ENCODE results near the gene AGPAT4. TPM values are rescaled to one million over a fixed set of nuclear protein-coding genes. Genes with fewer than 3 reads are reported as not detected.

Gene AGPAT4
- total RNA-seq, 1 experiment from 2014 or later, result 15.5 TPM

DNA sequence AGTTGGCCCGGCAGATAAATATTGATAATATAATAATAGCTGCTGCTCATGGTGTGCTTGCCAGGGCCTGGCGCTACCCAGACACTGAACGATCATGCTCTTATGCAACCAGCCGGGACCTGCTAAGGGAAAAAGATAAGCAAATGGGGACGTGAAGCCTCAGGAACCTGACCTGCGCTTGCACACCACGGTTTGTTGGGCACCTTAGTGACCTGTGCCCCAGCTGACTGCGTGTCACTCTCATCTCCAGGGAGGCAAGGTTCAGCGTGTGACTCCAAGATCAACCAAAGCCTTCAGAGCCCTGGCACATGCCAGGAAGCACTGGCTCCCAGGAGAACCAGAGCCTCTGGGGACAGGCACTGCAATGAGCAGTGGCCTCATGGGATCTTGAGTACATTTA lies 111.1 kb downstream of the AGPAT4 start:
- POLR2A ChIA-PET, result no interaction called here
- intact Hi-C loops (cut with micrococcal nuclease), result loop anchor here (1.0 to 10.0 kb wide), 2 partner anchors 56 to 112 kb away; partner anchors contain the start of gene AGPAT4
- TF ChIP-seq, protein P1, sequence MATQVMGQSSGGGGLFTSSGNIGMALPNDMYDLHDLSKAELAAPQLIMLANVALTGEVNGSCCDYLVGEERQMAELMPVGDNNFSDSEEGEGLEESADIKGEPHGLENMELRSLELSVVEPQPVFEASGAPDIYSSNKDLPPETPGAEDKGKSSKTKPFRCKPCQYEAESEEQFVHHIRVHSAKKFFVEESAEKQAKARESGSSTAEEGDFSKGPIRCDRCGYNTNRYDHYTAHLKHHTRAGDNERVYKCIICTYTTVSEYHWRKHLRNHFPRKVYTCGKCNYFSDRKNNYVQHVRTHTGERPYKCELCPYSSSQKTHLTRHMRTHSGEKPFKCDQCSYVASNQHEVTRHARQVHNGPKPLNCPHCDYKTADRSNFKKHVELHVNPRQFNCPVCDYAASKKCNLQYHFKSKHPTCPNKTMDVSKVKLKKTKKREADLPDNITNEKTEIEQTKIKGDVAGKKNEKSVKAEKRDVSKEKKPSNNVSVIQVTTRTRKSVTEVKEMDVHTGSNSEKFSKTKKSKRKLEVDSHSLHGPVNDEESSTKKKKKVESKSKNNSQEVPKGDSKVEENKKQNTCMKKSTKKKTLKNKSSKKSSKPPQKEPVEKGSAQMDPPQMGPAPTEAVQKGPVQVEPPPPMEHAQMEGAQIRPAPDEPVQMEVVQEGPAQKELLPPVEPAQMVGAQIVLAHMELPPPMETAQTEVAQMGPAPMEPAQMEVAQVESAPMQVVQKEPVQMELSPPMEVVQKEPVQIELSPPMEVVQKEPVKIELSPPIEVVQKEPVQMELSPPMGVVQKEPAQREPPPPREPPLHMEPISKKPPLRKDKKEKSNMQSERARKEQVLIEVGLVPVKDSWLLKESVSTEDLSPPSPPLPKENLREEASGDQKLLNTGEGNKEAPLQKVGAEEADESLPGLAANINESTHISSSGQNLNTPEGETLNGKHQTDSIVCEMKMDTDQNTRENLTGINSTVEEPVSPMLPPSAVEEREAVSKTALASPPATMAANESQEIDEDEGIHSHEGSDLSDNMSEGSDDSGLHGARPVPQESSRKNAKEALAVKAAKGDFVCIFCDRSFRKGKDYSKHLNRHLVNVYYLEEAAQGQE (IDR thresholded peaks at IDR 0.05; ENCODE audit: low read depth), result no peak
- TF ChIP-seq SP1 (IDR thresholded peaks at IDR 0.05; ENCODE audit: low read depth) (no peak), ZFX (IDR thresholded peaks at IDR 0.05) (no peak), POLR2AphosphoS5 (IDR thresholded peaks at IDR 0.05; ENCODE audit: low read depth, low read length) (no peak), YY1 (IDR thresholded peaks at IDR 0.05; ENCODE audit: extremely low read depth, insufficient replicate concordance, low read depth, low read length) (no peak), JUND (IDR thresholded peaks at IDR 0.05) (no peak), ELF1 (IDR thresholded peaks at IDR 0.05; ENCODE audit: borderline replicate concordance, low read depth) (no peak), TCF7L2 (IDR thresholded peaks at IDR 0.05; ENCODE audit: borderline replicate concordance, extremely low read depth, insufficient read depth, insufficient read length) (no peak), CEBPB (IDR thresholded peaks at IDR 0.05; ENCODE audit: low read depth) (no peak), EZH2 (IDR thresholded peaks at IDR 0.05) (no peak), CBX3 (IDR thresholded peaks at IDR 0.05; ENCODE audit: low read depth) (no peak), SRF (IDR thresholded peaks at IDR 0.05; ENCODE audit: low read depth) (no peak), ZNF274 (IDR thresholded peaks at IDR 0.05; ENCODE audit: low read depth, low read length) (no peak)
- TF ChIP-seq, protein P2, sequence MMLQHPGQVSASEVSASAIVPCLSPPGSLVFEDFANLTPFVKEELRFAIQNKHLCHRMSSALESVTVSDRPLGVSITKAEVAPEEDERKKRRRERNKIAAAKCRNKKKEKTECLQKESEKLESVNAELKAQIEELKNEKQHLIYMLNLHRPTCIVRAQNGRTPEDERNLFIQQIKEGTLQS (IDR thresholded peaks at IDR 0.05), result no peak
- TF ChIP-seq, protein P3, sequence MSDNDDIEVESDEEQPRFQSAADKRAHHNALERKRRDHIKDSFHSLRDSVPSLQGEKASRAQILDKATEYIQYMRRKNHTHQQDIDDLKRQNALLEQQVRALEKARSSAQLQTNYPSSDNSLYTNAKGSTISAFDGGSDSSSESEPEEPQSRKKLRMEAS (IDR thresholded peaks at IDR 0.05), result no peak

More for the DNA sequence above, 111.1 kb downstream of the AGPAT4 start:
- CTCF ChIA-PET, result no interaction called here
- Histone ChIP-seq H3K9ac (ENCODE audit: low read length) (no peak overlapping the region), H2AFZ (ENCODE audit: low read depth, low read length, poor library complexity, severe bottlenecking) (no peak overlapping the region), H3K4me1 (ENCODE audit: control insufficient read depth in 1 of 2, insufficient read depth in 2 of 2, low read length in 2 of 2) (peaks cover 0 to 2% of the 10 kb centered on the region in 2 experiments; a peak in 1 of 4 replicates), H3K9me3 (ENCODE audit: control insufficient read depth in 1 of 2, insufficient read depth in 1 of 2, low read depth in 1 of 2, low read length in 2 of 2) (no peaks in the 10 kb centered on the region), H4K20me1 (ENCODE audit: insufficient read depth) (no peaks in the 10 kb centered on the region), H3K79me2 (ENCODE audit: insufficient read depth, low read length) (no peaks in the 10 kb centered on the region), H3K36me3 (ENCODE audit: control insufficient read depth in 1 of 2, insufficient read depth in 2 of 2, low read length in 2 of 2) (no peaks in the 10 kb centered on the region), H3K27me3 (ENCODE audit: insufficient read depth, low read length) (no peaks in the 10 kb centered on the region), H3K4me3 (replicated peaks in 1 of 2; ENCODE audit: low read depth in 1 of 2, low read length in 2 of 2) (no peak overlapping the region), H3K9me2 (ENCODE audit: insufficient read depth) (no peaks in the 10 kb centered on the region), H3K27ac (ENCODE audit: low read depth, low read length) (no peak overlapping the region), H3K4me2 (ENCODE audit: low read length) (no peak overlapping the region)
- no peak for DNase-seq (ENCODE audit: low read depth, low spot score)
- BruUV-seq (replicated peaks), result no TSS peak
- no peak for ATAC-seq
- RAD21 ChIA-PET (ENCODE audit: low non-redundant PET in 1 of 2, low total read pairs in 2 of 2, uncharacterized antibody in 2 of 2, unreplicated experiment in 2 of 2), result no interaction called here

Data from HCT116 (cell line).